Osteoblast (primary cell): Measurements from ENCODE around the gene ARHGAP23. TPM values are rescaled to one million over a fixed set of nuclear protein-coding genes. Genes with fewer than 3 reads are reported as not detected.
A peak's percentile ranks its signal among the peaks of the same experiment; 100 is the strongest.

Experiments used
- DNase-seq: peaks from one replicate; pipeline ENCODE4 v3.0.0; 2011; ENCODE audit warnings: low spot score, mixed read lengths; ENCODE audit not compliant: insufficient read length; ENCODE audit errors: missing footprints
- H2AFZ ChIP-seq: 2 replicates; pipeline ENCODE4 v1.6.0; 2011; ENCODE audit warnings: mild to moderate bottlenecking, low read length
- H3K27ac ChIP-seq: 2 replicates; pipeline ENCODE4 v1.5.1; 2011; ENCODE audit warnings: mild to moderate bottlenecking, low read depth, low read length, moderate library complexity
- H3K27me3 ChIP-seq: 2 replicates; pipeline ENCODE4 v1.6.0; 2012; ENCODE audit warnings: mild to moderate bottlenecking, control low read depth, inconsistent platforms, low read length, moderate library complexity; ENCODE audit not compliant: insufficient read depth
- H3K36me3 ChIP-seq: 2 replicates; pipeline ENCODE4 v1.5.1; 2011; ENCODE audit warnings: mild to moderate bottlenecking, low read length, control low read depth, moderate library complexity; ENCODE audit not compliant: insufficient read depth
- H3K4me1 ChIP-seq: 2 replicates; pipeline ENCODE4 v1.5.1; 2011; ENCODE audit warnings: mild to moderate bottlenecking, low read length, control low read depth, moderate library complexity; ENCODE audit not compliant: insufficient read depth
- H3K4me2 ChIP-seq: 2 replicates; pipeline ENCODE4 v1.6.0; 2011; ENCODE audit warnings: mild to moderate bottlenecking, low read length; ENCODE audit not compliant: insufficient read depth
- H3K4me3 ChIP-seq: fragments of 200-600 bp; sonication (generic); 3 replicates; pipeline ENCODE4 v1.5.1; 2012; ENCODE audit warnings: mild to moderate bottlenecking, low read length, inconsistent platforms; ENCODE audit not compliant: insufficient read depth
- H3K79me2 ChIP-seq: 2 replicates; pipeline ENCODE4 v1.6.0; 2012; ENCODE audit warnings: mild to moderate bottlenecking, low read length, control low read depth, inconsistent platforms; ENCODE audit not compliant: insufficient read depth
- H3K9me3 ChIP-seq: 2 replicates; pipeline ENCODE4 v1.5.1; 2011; ENCODE audit warnings: low read depth, low read length, control low read depth
- H4K20me1 ChIP-seq: 2 replicates; pipeline ENCODE4 v1.6.0; 2012; ENCODE audit warnings: mild to moderate bottlenecking, low read length, control low read depth; ENCODE audit not compliant: insufficient read depth
- total RNA-seq: library from RNA; depleted of rRNA; stranded (reverse); fragments of >200 nt; gene quantifications from 2 replicates; pipeline ENCODE4 v1.2.3, GENCODE V29; 2012
- TF ChIP-seq, protein P1 (sequence below): IDR thresholded peaks from 2 replicates; pipeline ENCODE4 v1.5.1; 2011; ENCODE audit warnings: mild to moderate bottlenecking, low read depth, low read length, moderate library complexity; ENCODE audit errors: extremely low read depth

Gene ARHGAP23
- total RNA-seq, 1 donor = 47.0 TPM

GRCh38 chr17:38451840-38452529 lies 23.7 kb downstream of the ARHGAP23 start:
- Histone ChIP-seq H4K20me1 (peaks cover 35% of the 10 kb centered on the region), H3K9me3 (no peaks in the 10 kb centered on the region), H3K36me3 (no peaks in the 10 kb centered on the region), H2AFZ (peak overlapping the region; percentile 30), H3K4me1 (peaks cover 86% of the 10 kb centered on the region), H3K27ac (peak overlapping the region; percentile 91), H3K4me2 (peak overlapping the region; percentile 81), H3K79me2 (peaks cover 92% of the 10 kb centered on the region), H3K4me3 (peak overlapping the region; percentile 54), H3K27me3 (no peaks in the 10 kb centered on the region)
- DNase-seq = peak; percentile 100
- TF ChIP-seq, protein P1, sequence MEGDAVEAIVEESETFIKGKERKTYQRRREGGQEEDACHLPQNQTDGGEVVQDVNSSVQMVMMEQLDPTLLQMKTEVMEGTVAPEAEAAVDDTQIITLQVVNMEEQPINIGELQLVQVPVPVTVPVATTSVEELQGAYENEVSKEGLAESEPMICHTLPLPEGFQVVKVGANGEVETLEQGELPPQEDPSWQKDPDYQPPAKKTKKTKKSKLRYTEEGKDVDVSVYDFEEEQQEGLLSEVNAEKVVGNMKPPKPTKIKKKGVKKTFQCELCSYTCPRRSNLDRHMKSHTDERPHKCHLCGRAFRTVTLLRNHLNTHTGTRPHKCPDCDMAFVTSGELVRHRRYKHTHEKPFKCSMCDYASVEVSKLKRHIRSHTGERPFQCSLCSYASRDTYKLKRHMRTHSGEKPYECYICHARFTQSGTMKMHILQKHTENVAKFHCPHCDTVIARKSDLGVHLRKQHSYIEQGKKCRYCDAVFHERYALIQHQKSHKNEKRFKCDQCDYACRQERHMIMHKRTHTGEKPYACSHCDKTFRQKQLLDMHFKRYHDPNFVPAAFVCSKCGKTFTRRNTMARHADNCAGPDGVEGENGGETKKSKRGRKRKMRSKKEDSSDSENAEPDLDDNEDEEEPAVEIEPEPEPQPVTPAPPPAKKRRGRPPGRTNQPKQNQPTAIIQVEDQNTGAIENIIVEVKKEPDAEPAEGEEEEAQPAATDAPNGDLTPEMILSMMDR = no peak

DNA sequence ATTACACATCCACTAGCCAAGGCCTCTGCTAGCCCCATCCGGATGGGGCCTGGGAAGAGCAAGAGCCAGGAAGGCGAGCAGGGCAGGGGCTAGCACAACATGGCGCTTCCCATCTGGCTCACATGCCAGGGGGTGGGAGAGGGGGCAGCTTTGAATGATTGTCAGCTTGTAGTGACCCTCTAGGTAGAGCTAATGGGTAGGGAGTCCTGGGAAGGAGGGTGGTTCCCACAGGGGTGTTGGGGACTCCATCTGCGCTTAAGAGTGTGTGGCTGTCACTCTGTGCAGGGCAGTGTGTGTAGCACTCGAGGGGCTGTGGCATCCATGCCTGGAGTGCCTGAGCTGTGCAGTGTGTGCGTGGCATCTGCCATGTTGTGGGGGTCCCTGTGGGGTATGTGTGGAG lies 24.5 kb downstream of the ARHGAP23 start:
- peaks cover 81% of the 10 kb centered on the region for H3K4me1 ChIP-seq
- H3K4me2 ChIP-seq = peak overlapping the region; percentile 71
- DNase-seq = peak; percentile 71
- H3K27me3 ChIP-seq = no peaks in the 10 kb centered on the region
- TF ChIP-seq, protein P1 = no peak
- H3K4me3 ChIP-seq = peak overlapping the region; percentile 64
- H4K20me1 ChIP-seq = peaks cover 43% of the 10 kb centered on the region
- peaks cover 94% of the 10 kb centered on the region for H3K79me2 ChIP-seq
- H3K9me3 ChIP-seq = no peaks in the 10 kb centered on the region
- peak overlapping the region; percentile 91 for H3K27ac ChIP-seq
- H3K36me3 ChIP-seq = peaks cover 5% of the 10 kb centered on the region
- no peak overlapping the region for H2AFZ ChIP-seq

GRCh38 chr17:38453951-38454421 lies 25.7 kb downstream of the ARHGAP23 start:
- peaks cover 69% of the 10 kb centered on the region for H3K4me1 ChIP-seq
- peaks cover 94% of the 10 kb centered on the region for H3K79me2 ChIP-seq
- H3K36me3 ChIP-seq = peaks cover 17% of the 10 kb centered on the region
- no peaks in the 10 kb centered on the region for H3K9me3 ChIP-seq
- H3K27me3 ChIP-seq = no peaks in the 10 kb centered on the region
- H2AFZ ChIP-seq = no peak overlapping the region
- H4K20me1 ChIP-seq = peaks cover 49% of the 10 kb centered on the region
- TF ChIP-seq, protein P1 = no peak
- peak overlapping the region; percentile 81 for H3K27ac ChIP-seq
- DNase-seq = peak; percentile 95
- H3K4me2 ChIP-seq = peak overlapping the region; percentile 87
- H3K4me3 ChIP-seq = peak overlapping the region; percentile 76

DNA sequence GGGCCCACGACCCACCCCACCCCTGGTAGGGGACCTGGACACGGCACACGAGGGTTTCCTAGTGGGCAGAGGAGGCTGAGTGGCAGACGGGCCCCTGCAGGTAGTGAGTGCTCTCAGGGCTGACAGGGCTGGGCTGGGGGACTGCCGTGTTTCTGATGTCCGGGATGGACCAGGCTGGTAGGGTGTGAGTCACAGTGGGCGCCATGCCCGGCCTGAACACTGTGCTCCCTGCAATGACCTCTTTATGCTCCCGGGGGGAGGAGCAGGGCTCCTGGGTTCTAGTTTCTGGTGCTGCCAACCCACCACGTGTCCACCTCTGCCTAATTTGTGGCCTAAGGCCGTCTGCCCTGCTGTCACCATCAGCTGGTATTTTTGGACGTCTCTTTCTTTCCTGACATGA lies 26.3 kb downstream of the ARHGAP23 start:
- H3K27ac ChIP-seq = peak overlapping the region; percentile 81
- peaks cover 94% of the 10 kb centered on the region for H3K79me2 ChIP-seq
- H3K4me1 ChIP-seq = peaks cover 64% of the 10 kb centered on the region
- peak overlapping the region; percentile 87 for H3K4me2 ChIP-seq
- H4K20me1 ChIP-seq = peaks cover 53% of the 10 kb centered on the region
- H3K4me3 ChIP-seq = peak overlapping the region; percentile 76
- DNase-seq = peak; percentile 100
- peaks cover 23% of the 10 kb centered on the region for H3K36me3 ChIP-seq
- no peaks in the 10 kb centered on the region for H3K9me3 ChIP-seq
- TF ChIP-seq, protein P1 = no peak
- no peaks in the 10 kb centered on the region for H3K27me3 ChIP-seq
- no peak overlapping the region for H2AFZ ChIP-seq
